GM19099 (cell line): ENCODE data around the gene IRF7.
A peak's percentile ranks its signal among the peaks of the same experiment; 100 is the strongest.

Source experiments
- POLR2A ChIP-seq: IDR thresholded peaks from 3 replicates; pipeline ENCODE4 v1.6.1; 2011; ENCODE audit warnings: low read depth; ENCODE audit not compliant: insufficient read length; ENCODE audit errors: extremely low read depth

The IRF7 gene

GRCh38 chr11:574632-575312, 41.0 kb downstream of the IRF7 start:
- no peak for TF ChIP-seq POLR2A

GRCh38 chr11:573146-573759, 42.5 kb downstream of the IRF7 start:
- no peak for TF ChIP-seq POLR2A

- no peak for TF ChIP-seq POLR2A
These were observed 44.0 kb downstream of the IRF7 start for GRCh38 chr11:571802-572185.

- no peak for TF ChIP-seq POLR2A
These were observed 46.4 kb downstream of the IRF7 start for GRCh38 chr11:569158-569885.

- TF ChIP-seq POLR2A: peak; percentile 66
These were observed 47.2 kb downstream of the IRF7 start for GRCh38 chr11:568306-569157.

- TF ChIP-seq POLR2A: no peak
These were observed 48.0 kb downstream of the IRF7 start for GRCh38 chr11:567629-568292.

GRCh38 chr11:567011-567628, 48.6 kb downstream of the IRF7 start:
- no peak for TF ChIP-seq POLR2A

- TF ChIP-seq POLR2A: no peak
These were observed 49.7 kb downstream of the IRF7 start for GRCh38 chr11:565921-566509.

- TF ChIP-seq POLR2A: no peak
These were observed 51.8 kb downstream of the IRF7 start for GRCh38 chr11:563812-564578.

- no peak for TF ChIP-seq POLR2A
These were observed 52.5 kb downstream of the IRF7 start for GRCh38 chr11:563066-563811.
